CD4-positive, alpha-beta T cell treated with Interleukin-17A for 1 hour (primary cell): ENCODE measurements around the gene PPME1.
"Not testable (repeated sequence)": the region's sequence is repeated elsewhere in the genome, so short reads cannot be mapped to it uniquely, and the experiment has no call there.

ENCODE experiments used
- DNase-seq: peaks from one replicate; pipeline ENCODE4 v3.0.0-alpha.2; 2020

PPME1 gene

GRCh38 chr11:74170694-74171629 is at the start of gene PPME1, which contains the start of gene C2CD3:
Gene PPME1 (plus strand): TSS chr11:74171289. CDS start chr11:74171422, 133 bp downstream.
Gene C2CD3 (minus strand): TSS chr11:74171002. CDS start chr11:74170792, 210 bp downstream.
- DNase-seq, result peak; percentile 100

GRCh38 chr11:74121804-74122203 is 49.3 kb upstream of the PPME1 start:
- DNase-seq, result no peak

- DNase-seq, result no peak
Observed at GRCh38 chr11:74123008-74123448, 48.1 kb upstream of the PPME1 start.

- not testable (repeated sequence) for DNase-seq
Observed at GRCh38 chr11:74129121-74129520, 42.0 kb upstream of the PPME1 start.

- no peak for DNase-seq
Observed at GRCh38 chr11:74132833-74133232, 38.3 kb upstream of the PPME1 start.

GRCh38 chr11:74133436-74133835 is 37.7 kb upstream of the PPME1 start:
- DNase-seq, result no peak

GRCh38 chr11:74134661-74135060 is 36.4 kb upstream of the PPME1 start:
- no peak for DNase-seq

GRCh38 chr11:74135127-74135840 is 35.8 kb upstream of the PPME1 start:
- DNase-seq, result no peak

- DNase-seq, result no peak
Observed at GRCh38 chr11:74138021-74138420, 33.1 kb upstream of the PPME1 start.

- no peak for DNase-seq
Observed at GRCh38 chr11:74138572-74138971, 32.5 kb upstream of the PPME1 start.

- no peak for DNase-seq
Observed at GRCh38 chr11:74139151-74139918, 31.8 kb upstream of the PPME1 start.

GRCh38 chr11:74139919-74140431 is 31.1 kb upstream of the PPME1 start:
- DNase-seq, result not testable (repeated sequence)

- no peak for DNase-seq
Observed at GRCh38 chr11:74141241-74141695, 29.8 kb upstream of the PPME1 start.

- DNase-seq, result no peak
Observed at GRCh38 chr11:74141908-74142307, 29.2 kb upstream of the PPME1 start.

GRCh38 chr11:74142624-74143023 is 28.5 kb upstream of the PPME1 start:
- DNase-seq, result no peak

- no peak for DNase-seq
Observed at GRCh38 chr11:74144592-74144991, 26.5 kb upstream of the PPME1 start.

- no peak for DNase-seq
Observed at GRCh38 chr11:74147199-74147929, 23.7 kb upstream of the PPME1 start.

GRCh38 chr11:74153224-74153623 is 17.9 kb upstream of the PPME1 start:
- no peak for DNase-seq

- DNase-seq, result no peak
Observed at GRCh38 chr11:74154620-74155281, 16.3 kb upstream of the PPME1 start.

GRCh38 chr11:74157169-74157568 is 13.9 kb upstream of the PPME1 start:
- DNase-seq, result no peak

- no peak for DNase-seq
Observed at GRCh38 chr11:74159642-74160041, 11.4 kb upstream of the PPME1 start.
